Inferior parietal cortex (tissue), 1 donor: Measurements from ENCODE around the gene MAP3K2.

Source experiments
- DNase-seq: peaks from one replicate; pipeline ENCODE4 v3.0.0-alpha.2; 2016; ENCODE audit errors: extremely low spot score

The MAP3K2 gene

GRCh38 chr2:127351603-127352002 lies 36.2 kb downstream of the MAP3K2 start:
- DNase-seq = no peak

GRCh38 chr2:127348426-127349000 lies 39.3 kb downstream of the MAP3K2 start:
- no peak for DNase-seq

GRCh38 chr2:127347734-127348392 lies 39.9 kb downstream of the MAP3K2 start:
- DNase-seq = no peak

- DNase-seq = no peak
Observed at GRCh38 chr2:127347015-127347414, 40.8 kb downstream of the MAP3K2 start.

- no peak for DNase-seq
Observed at GRCh38 chr2:127343277-127343676, 44.5 kb downstream of the MAP3K2 start.

GRCh38 chr2:127342101-127342500 lies 45.7 kb downstream of the MAP3K2 start:
- no peak for DNase-seq

GRCh38 chr2:127332335-127332734 lies 55.4 kb downstream of the MAP3K2 start:
- DNase-seq = no peak

GRCh38 chr2:127330753-127331152 lies 57.0 kb downstream of the MAP3K2 start:
- no peak for DNase-seq

- no peak for DNase-seq
Observed at GRCh38 chr2:127326289-127326945, 61.4 kb downstream of the MAP3K2 start.

- peak; percentile 67 for DNase-seq
Observed at GRCh38 chr2:127324635-127325034, 63.1 kb downstream of the MAP3K2 start.

- no peak for DNase-seq
Observed at GRCh38 chr2:127321303-127321702, 66.5 kb downstream of the MAP3K2 start.

GRCh38 chr2:127320586-127321275 lies 67.0 kb downstream of the MAP3K2 start:
- DNase-seq = no peak

GRCh38 chr2:127320067-127320466 lies 67.7 kb downstream of the MAP3K2 start:
- DNase-seq = no peak

- no peak for DNase-seq
Observed at GRCh38 chr2:127314193-127314988, 73.4 kb downstream of the MAP3K2 start.

- DNase-seq = no peak
Observed at GRCh38 chr2:127313406-127313805, 74.4 kb downstream of the MAP3K2 start.

GRCh38 chr2:127310980-127311379 lies 76.8 kb downstream of the MAP3K2 start:
- no peak for DNase-seq

GRCh38 chr2:127309468-127309867 lies 78.3 kb downstream of the MAP3K2 start:
- DNase-seq = no peak

- DNase-seq = no peak
Observed at GRCh38 chr2:127308586-127309138, 79.1 kb downstream of the MAP3K2 start.

GRCh38 chr2:127305990-127306585 lies 81.7 kb downstream of the MAP3K2 start:
- DNase-seq = no peak

- no peak for DNase-seq
Observed at GRCh38 chr2:127302168-127302567, 85.6 kb downstream of the MAP3K2 start.
